Left renal cortex interstitium (tissue), 4 donors: Measurements from ENCODE around the gene WDR46. TPM values are rescaled to one million over a fixed set of nuclear protein-coding genes. Genes with fewer than 3 reads are reported as not detected.
A peak's percentile ranks its signal among the peaks of the same experiment; 100 is the strongest.

Source experiments
- DNase-seq, 4 donors: peaks; one replicate each; pipeline ENCODE4 v3.0.0-alpha.2; 2013; ENCODE audit warnings: low read depth in 4 of 4, low spot score in 2 of 4, missing footprints in 1 of 4
- polyA plus RNA-seq, 4 donors: library from polyadenylated mRNA; unstranded; fragments of 120-200 nt; gene quantifications; one replicate each; pipeline ENCODE4 v1.2.1, GENCODE V29; 2013; ENCODE audit not compliant: insufficient read length in 4 of 4

The WDR46 gene, protein sequence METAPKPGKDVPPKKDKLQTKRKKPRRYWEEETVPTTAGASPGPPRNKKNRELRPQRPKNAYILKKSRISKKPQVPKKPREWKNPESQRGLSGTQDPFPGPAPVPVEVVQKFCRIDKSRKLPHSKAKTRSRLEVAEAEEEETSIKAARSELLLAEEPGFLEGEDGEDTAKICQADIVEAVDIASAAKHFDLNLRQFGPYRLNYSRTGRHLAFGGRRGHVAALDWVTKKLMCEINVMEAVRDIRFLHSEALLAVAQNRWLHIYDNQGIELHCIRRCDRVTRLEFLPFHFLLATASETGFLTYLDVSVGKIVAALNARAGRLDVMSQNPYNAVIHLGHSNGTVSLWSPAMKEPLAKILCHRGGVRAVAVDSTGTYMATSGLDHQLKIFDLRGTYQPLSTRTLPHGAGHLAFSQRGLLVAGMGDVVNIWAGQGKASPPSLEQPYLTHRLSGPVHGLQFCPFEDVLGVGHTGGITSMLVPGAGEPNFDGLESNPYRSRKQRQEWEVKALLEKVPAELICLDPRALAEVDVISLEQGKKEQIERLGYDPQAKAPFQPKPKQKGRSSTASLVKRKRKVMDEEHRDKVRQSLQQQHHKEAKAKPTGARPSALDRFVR
- polyA plus RNA-seq: 10 to 100 TPM; 58.6 to 81.8 (median 73.0) TPM

GRCh38 chr6:33288921-33289783, at the start of gene WDR46, which contains the start of gene PFDN6:
TSS of gene WDR46 (minus strand) at chr6:33289239. CDS start at chr6:33289170, 69 bp downstream.
TSS of gene PFDN6 (plus strand) at chr6:33289601. CDS start at chr6:33289857, 256 bp downstream.
- peak in 3 of 4 donors; percentile 90 to 98 (median 93) for DNase-seq

- DNase-seq: no peak
Measured at GRCh38 chr6:33336495-33336894, 47.5 kb upstream of the WDR46 start.

DNA sequence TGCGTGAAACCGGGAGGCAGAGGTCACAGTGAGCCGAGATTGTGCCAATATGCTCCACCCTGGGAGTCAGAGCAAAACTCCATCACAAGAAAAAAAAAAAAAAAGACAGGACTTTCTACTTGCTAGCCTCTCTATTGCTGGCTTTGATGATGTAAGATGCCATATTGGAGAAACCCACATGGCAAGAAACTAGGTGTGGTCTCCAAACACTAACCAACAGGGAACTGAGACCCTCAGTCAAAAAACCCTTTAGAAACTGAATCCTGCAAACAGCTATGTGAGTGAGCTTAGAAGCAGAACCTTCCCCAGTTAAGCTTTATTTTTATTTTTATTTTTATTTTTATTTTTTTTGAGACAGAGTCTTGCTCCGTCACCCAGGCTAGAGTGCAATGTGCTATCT, 46.9 kb upstream of the WDR46 start:
- no peak for DNase-seq

GRCh38 chr6:33333666-33334065, 44.6 kb upstream of the WDR46 start:
- no peak for DNase-seq

- no peak for DNase-seq
Measured at GRCh38 chr6:33330736-33331135, 41.7 kb upstream of the WDR46 start.

- no peak for DNase-seq
Measured at GRCh38 chr6:33329058-33329457, 40.0 kb upstream of the WDR46 start.

DNA sequence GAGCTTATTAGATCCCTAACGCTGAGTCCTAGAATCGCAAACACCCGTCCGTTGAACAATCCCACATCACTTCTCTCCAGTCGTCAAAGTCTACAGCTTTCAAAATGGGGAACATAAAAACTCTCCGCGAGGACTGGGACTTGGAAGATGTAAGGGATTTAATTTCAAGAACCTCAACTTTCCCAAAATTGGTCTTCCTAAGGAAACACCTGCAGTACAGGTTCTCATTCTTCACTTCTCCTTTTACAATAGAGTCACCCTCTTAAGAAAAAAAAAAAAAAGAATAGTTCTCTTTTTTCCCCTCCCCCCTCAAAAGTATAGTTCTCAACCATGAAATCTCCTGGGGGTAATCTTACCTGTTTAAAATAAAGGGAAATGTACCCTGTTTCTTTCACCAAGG, 35.1 kb upstream of the WDR46 start:
- DNase-seq: no peak

- no peak for DNase-seq
Measured at GRCh38 chr6:33323623-33323948, 34.5 kb upstream of the WDR46 start.

- DNase-seq: no peak
Measured at GRCh38 chr6:33321227-33321626, 32.2 kb upstream of the WDR46 start.

DNA sequence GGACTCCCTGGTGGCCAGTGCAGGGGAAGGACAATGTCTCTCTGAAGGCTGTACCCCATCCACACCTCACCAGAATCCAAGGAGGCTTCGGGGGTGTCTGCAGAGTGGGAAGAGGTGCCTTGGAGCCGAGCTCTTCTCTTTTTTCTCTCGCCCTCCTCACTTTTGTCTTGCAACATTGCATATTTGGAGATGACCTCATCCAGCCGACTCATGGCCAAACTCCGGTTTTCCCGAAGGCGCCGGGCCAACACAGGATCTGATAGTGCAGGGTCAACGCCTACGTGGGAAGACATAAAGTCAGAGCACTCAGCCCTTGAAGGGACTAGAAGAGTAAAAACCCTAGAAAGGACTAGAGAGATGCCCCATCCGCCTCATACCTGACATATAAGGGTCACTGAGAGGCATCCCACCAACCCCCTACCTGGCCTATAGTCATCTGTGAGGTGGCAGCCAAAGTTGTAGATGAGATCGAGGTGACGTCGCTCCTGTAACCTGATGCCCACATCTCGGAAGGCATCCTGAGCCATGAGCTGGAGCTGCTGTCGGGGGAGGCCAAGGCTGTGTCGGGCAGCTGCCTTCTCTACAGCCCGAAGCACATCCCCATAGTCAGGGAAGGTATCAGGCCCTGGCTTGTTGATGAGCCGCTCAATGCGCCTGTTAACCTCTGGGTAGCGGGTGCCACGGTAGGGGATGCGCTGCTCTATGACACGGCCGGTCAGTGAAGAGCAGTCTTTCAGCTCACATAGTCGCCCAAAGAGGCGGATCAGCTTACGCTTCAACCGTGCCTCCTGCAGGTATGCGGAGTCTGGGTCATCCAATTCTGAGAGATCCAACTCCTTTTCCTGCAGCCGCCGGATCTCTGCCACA, 31.5 kb upstream of the WDR46 start:
- DNase-seq: no peak

DNA sequence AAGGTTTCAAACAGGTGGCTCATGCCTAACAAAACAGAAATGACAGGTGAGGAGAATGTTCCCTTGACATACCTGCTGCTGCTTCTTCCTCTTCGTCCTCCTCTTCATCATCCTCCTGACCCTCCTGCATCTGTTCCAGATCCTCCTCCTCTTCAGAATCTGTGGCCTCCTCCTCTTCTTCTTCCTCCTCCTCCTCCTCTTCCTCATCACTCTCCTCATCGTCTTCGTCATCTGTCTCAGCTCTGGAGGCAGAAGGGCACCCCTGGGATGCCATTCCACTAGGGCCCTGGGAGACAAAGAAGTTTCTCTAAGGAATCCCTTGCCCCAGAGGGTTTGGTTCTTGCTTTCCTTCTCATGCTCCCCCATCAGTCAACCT, 30.9 kb upstream of the WDR46 start:
- no peak for DNase-seq

GRCh38 chr6:33318426-33319073, 29.5 kb upstream of the WDR46 start:
- no peak for DNase-seq

GRCh38 chr6:33317669-33318425, 28.8 kb upstream of the WDR46 start, which contains the start of gene ZBTB22:
TSS of gene ZBTB22 (minus strand) at chr6:33317744. CDS start at chr6:33316916, 828 bp downstream.
- peak; percentile 98 to 100 (median 98) for DNase-seq

DNA sequence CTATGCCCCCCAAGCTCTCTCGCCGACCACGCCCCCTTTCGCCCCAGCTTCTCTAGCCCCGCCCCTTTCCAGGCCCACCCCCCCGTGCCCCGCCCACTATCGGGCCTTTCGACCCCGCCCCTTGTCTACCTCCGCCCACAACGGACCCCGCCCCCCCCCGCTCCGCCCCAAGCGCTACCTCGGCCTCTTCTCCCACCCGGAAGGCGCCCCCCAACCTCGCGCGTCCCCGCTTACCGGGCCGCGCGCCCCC, 28.3 kb upstream of the WDR46 start:
- no peak for DNase-seq

- no peak for DNase-seq
Measured at GRCh38 chr6:33316603-33317418, 27.8 kb upstream of the WDR46 start.

- DNase-seq: no peak
Measured at GRCh38 chr6:33315793-33316602, 27.0 kb upstream of the WDR46 start.

DNA sequence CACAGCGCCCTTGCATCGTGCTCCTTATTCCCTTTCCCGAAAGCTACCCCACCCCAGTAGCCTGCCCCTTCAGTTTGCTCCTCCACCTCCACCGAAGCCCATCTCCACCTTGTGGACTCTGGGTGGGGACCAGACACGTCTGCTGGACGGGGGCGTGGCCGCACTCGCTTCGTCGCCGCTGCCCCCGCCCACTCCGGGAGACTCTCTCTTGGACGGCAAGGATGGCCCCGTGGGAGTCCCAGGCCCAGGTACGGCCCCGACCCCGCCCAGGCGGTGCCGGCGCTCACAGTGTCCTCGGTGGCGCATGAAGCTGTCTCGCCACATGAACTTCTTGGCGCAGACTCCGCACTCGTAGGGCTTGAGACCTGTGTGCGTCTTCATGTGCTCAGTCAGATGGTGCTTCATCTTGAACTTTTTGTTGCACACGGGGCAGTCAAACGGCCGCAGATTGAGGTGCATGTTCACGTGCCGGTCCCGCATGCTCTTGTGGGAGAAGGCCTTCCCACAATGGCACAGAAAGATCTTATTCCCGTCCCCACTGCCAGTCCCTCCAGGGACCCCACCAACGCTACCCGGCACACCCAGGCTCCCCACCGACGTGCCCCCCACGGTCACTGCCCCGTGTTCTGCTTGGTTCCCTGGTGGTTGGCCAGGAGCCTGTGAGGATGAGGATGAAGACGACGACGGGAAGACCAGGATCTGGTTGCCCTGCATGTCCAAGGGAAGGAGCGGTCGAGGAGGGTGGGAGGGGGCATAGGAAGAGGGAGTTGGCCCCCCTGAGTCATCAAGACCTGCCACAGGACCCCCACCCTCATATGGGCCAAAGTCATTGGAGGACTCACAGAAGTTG, 26.1 kb upstream of the WDR46 start:
- DNase-seq: no peak
